ENCODE data around the gene MRC1. TPM values are rescaled to one million over a fixed set of nuclear protein-coding genes. Genes with fewer than 3 reads are reported as not detected.

MRC1 gene
- total RNA-seq, 4 donors from 2014 or later, result 9.8 to 88.6 (median 50.3) TPM

DNA sequence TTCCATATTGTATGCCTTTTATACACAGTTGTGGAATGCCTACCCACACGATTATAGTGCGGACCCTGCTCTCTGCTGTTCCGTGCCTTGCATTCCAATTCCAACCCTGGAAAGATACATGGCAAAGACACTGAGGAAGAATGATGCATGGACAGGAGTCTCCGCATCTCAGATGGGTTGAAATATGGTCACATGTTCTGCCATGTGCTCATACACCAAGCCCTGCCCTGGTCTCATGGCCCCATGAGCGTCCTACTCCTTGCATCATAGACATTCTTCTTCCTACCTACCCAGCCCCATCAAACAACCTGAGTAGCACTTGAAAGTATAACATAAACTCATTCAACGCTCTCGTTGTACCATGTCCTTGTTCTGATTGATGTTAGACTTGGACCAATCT lies 148.9 kb downstream of the MRC1 start:
- H3K4me3 ChIP-seq, result no peak overlapping the region
- H3K9me3 ChIP-seq, result peaks cover 0 to 12% (median 0%) of the 10 kb centered on the region in 3 donors
- ATAC-seq, result no peak
- H3K36me3 ChIP-seq, result no peaks in the 10 kb centered on the region
- H3K27me3 ChIP-seq, result no peaks in the 10 kb centered on the region
- no peaks in the 10 kb centered on the region for H3K4me1 ChIP-seq
- TF ChIP-seq EP300 (IDR thresholded peaks at IDR 0.05) (no peak), POLR2A (IDR thresholded peaks at IDR 0.05) (no peak), POLR2AphosphoS5 (IDR thresholded peaks at IDR 0.05) (no peak)
- TF ChIP-seq, protein P1, sequence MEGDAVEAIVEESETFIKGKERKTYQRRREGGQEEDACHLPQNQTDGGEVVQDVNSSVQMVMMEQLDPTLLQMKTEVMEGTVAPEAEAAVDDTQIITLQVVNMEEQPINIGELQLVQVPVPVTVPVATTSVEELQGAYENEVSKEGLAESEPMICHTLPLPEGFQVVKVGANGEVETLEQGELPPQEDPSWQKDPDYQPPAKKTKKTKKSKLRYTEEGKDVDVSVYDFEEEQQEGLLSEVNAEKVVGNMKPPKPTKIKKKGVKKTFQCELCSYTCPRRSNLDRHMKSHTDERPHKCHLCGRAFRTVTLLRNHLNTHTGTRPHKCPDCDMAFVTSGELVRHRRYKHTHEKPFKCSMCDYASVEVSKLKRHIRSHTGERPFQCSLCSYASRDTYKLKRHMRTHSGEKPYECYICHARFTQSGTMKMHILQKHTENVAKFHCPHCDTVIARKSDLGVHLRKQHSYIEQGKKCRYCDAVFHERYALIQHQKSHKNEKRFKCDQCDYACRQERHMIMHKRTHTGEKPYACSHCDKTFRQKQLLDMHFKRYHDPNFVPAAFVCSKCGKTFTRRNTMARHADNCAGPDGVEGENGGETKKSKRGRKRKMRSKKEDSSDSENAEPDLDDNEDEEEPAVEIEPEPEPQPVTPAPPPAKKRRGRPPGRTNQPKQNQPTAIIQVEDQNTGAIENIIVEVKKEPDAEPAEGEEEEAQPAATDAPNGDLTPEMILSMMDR (IDR thresholded peaks at IDR 0.05), result no peak
- H3K27ac ChIP-seq, result no peak overlapping the region
- 95 to 97% methylated on average over 7 of the region's 7 CpGs for WGBS, 2 donors (ENCODE audit: low coverage in 1 of 2)

DNA sequence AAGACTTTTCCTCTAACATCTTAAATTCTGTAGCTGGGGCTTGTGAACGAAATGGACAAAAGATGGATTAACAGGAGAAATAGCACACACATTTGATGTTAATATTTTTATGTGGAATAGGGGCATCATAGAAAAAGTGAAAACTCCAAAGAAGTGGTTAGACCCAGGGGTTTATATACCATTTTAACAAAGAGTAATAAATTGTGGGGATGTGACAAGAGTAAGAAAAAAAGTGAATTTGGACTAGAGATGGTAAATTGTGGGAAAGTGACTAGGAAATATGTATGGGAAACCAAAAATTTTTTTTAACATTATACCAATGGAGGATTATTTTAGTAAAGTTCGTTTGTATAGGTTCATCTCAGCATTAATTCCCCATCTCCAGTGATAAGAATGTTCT lies 150.7 kb downstream of the MRC1 start:
- Histone ChIP-seq H3K9me3 (peaks cover 0 to 12% (median 0%) of the 10 kb centered on the region in 3 donors), H3K4me3 (no peak overlapping the region), H3K36me3 (no peaks in the 10 kb centered on the region), H3K27me3 (no peaks in the 10 kb centered on the region), H3K4me1 (no peaks in the 10 kb centered on the region), H3K27ac (no peak overlapping the region)
- TF ChIP-seq, protein P1 (IDR thresholded peaks at IDR 0.05), result no peak
- no peak for TF ChIP-seq EP300 (IDR thresholded peaks at IDR 0.05)
- no peak for TF ChIP-seq POLR2A (IDR thresholded peaks at IDR 0.05)
- no peak for TF ChIP-seq POLR2AphosphoS5 (IDR thresholded peaks at IDR 0.05)
- ATAC-seq, result no peak
- 89 to 100% methylated on average over 2 of the region's 2 CpGs for WGBS, 2 donors (ENCODE audit: low coverage in 1 of 2)

Small RNAs within 50 kb of the gene (small RNA-seq; reads per million reads assigned to genes)
- 0.74 to 1.3 (median 0.93) reads per million in 4 donors for gene MIR511

Other genes starting within 250 kb of the MRC1 start
- gene HACD1, start 192.0 kb upstream of the MRC1 start, total RNA-seq, result 10 to 100 TPM; 46.7 to 96.7 (median 82.6) TPM
- 100 to 1,000 TPM in 1 of 4 donors, 10 to 100 TPM in 3; 14.9 to 192 (median 19.2) TPM for gene STAM, start 165.2 kb upstream of the MRC1 start, total RNA-seq
- gene TMEM236, start 57.1 kb upstream of the MRC1 start, total RNA-seq, result 1 to 10 TPM in 1 of 4 donors, under 1 TPM in 3; 0.16 to 1.6 (median 0.63) TPM
- under 1 TPM in 1 of 4 donors, not detected in 3; 0.12 TPM for gene SLC39A12, start 142.6 kb downstream of the MRC1 start, total RNA-seq

All from gastroesophageal sphincter (tissue), 4 donors.